Astrocyte (in vitro differentiated cells and primary cell): ENCODE measurements around the gene ST3GAL4.
"Not testable (repeated sequence)": the region's sequence is repeated elsewhere in the genome, so short reads cannot be mapped to it uniquely, and the experiment has no call there.

Experiments
- EZH2 ChIP-seq: IDR thresholded peaks from 2 replicates; pipeline ENCODE4 v1.6.1; 2012; ENCODE audit warnings: mild to moderate bottlenecking, low read length, inconsistent platforms; ENCODE audit not compliant: insufficient read depth
- TF ChIP-seq, protein P1 (sequence below): IDR thresholded peaks from 2 replicates; pipeline ENCODE4 v1.5.1; 2011; ENCODE audit warnings: low read depth, mild to moderate bottlenecking, inconsistent platforms, low read length, moderate library complexity; ENCODE audit not compliant: insufficient read depth

DNA sequence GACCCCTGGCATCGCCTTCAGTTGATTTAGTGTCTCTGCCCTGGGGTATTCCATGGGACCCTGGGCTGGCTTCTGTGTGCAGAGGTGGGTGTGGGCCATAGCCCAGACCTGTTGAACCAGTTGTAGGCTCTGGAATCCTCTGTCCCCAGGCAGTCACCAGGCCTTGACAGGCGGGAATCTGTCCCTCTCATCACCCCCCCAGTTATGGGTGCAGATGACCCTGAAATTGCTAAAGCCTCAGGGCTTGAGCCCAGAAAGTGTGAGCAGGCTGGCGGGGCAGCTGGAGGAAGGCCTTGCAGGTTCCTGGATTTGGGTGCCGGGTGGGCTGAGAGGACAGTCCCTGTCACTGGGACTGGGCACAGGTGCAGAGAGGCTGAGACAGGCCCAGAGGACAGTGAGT lies 27.2 kb downstream of the ST3GAL4 start:
- TF ChIP-seq, protein P1, sequence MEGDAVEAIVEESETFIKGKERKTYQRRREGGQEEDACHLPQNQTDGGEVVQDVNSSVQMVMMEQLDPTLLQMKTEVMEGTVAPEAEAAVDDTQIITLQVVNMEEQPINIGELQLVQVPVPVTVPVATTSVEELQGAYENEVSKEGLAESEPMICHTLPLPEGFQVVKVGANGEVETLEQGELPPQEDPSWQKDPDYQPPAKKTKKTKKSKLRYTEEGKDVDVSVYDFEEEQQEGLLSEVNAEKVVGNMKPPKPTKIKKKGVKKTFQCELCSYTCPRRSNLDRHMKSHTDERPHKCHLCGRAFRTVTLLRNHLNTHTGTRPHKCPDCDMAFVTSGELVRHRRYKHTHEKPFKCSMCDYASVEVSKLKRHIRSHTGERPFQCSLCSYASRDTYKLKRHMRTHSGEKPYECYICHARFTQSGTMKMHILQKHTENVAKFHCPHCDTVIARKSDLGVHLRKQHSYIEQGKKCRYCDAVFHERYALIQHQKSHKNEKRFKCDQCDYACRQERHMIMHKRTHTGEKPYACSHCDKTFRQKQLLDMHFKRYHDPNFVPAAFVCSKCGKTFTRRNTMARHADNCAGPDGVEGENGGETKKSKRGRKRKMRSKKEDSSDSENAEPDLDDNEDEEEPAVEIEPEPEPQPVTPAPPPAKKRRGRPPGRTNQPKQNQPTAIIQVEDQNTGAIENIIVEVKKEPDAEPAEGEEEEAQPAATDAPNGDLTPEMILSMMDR = not testable (repeated sequence)
- not testable (repeated sequence) for TF ChIP-seq EZH2
